IPS-15b (cell line): ENCODE data around the gene IPPK.

Experiments
- H3K27me3 ChIP-seq: one replicate; pipeline ENCODE4 v1.6.1; 2013; ENCODE audit warnings: low read length; ENCODE audit not compliant: control insufficient read depth, insufficient read depth
- H3K36me3 ChIP-seq: one replicate; pipeline ENCODE4 v1.6.1; 2013; ENCODE audit warnings: low read length; ENCODE audit not compliant: control insufficient read depth, insufficient read depth
- H3K4me1 ChIP-seq: one replicate; pipeline ENCODE4 v1.6.1; 2013; ENCODE audit warnings: mild to moderate bottlenecking, low read length; ENCODE audit not compliant: control insufficient read depth, insufficient read depth
- H3K4me3 ChIP-seq: one replicate; pipeline ENCODE4 v1.5.1; 2013; ENCODE audit warnings: low read depth, low read length
- H3K9ac ChIP-seq: one replicate; pipeline ENCODE4 v1.6.1; 2013; ENCODE audit warnings: low read depth, mild to moderate bottlenecking, low read length
- H3K9me3 ChIP-seq: one replicate; pipeline ENCODE4 v1.6.1; 2013; ENCODE audit warnings: mild to moderate bottlenecking, low read length; ENCODE audit not compliant: control insufficient read depth, insufficient read depth

IPPK gene

GRCh38 chr9:92654481-92655301 is 15.2 kb downstream of the IPPK start:
- H3K36me3 ChIP-seq, result peaks cover 10% of the 10 kb centered on the region
- no peaks in the 10 kb centered on the region for H3K4me1 ChIP-seq
- no peak overlapping the region for H3K9ac ChIP-seq
- no peaks in the 10 kb centered on the region for H3K27me3 ChIP-seq
- no peak overlapping the region for H3K4me3 ChIP-seq
- H3K9me3 ChIP-seq, result no peaks in the 10 kb centered on the region

- Histone ChIP-seq H3K27me3 (no peaks in the 10 kb centered on the region), H3K36me3 (peaks cover 22% of the 10 kb centered on the region), H3K4me3 (no peak overlapping the region), H3K9ac (no peak overlapping the region), H3K9me3 (no peaks in the 10 kb centered on the region), H3K4me1 (no peaks in the 10 kb centered on the region)
Observed at GRCh38 chr9:92652461-92652860, 17.5 kb downstream of the IPPK start.

GRCh38 chr9:92650839-92651621 is 18.9 kb downstream of the IPPK start:
- no peak overlapping the region for H3K9ac ChIP-seq
- H3K4me3 ChIP-seq, result no peak overlapping the region
- H3K9me3 ChIP-seq, result no peaks in the 10 kb centered on the region
- H3K4me1 ChIP-seq, result no peaks in the 10 kb centered on the region
- peaks cover 22% of the 10 kb centered on the region for H3K36me3 ChIP-seq
- H3K27me3 ChIP-seq, result no peaks in the 10 kb centered on the region

GRCh38 chr9:92650296-92650695 is 19.6 kb downstream of the IPPK start:
- Histone ChIP-seq H3K9me3 (no peaks in the 10 kb centered on the region), H3K4me1 (no peaks in the 10 kb centered on the region), H3K27me3 (no peaks in the 10 kb centered on the region), H3K36me3 (peaks cover 22% of the 10 kb centered on the region), H3K4me3 (no peak overlapping the region), H3K9ac (no peak overlapping the region)

GRCh38 chr9:92649007-92649406 is 20.9 kb downstream of the IPPK start:
- no peaks in the 10 kb centered on the region for H3K4me1 ChIP-seq
- peaks cover 12% of the 10 kb centered on the region for H3K36me3 ChIP-seq
- no peaks in the 10 kb centered on the region for H3K27me3 ChIP-seq
- no peak overlapping the region for H3K9ac ChIP-seq
- no peaks in the 10 kb centered on the region for H3K9me3 ChIP-seq
- H3K4me3 ChIP-seq, result no peak overlapping the region

- H3K36me3 ChIP-seq, result peaks cover 12% of the 10 kb centered on the region
- H3K4me3 ChIP-seq, result no peak overlapping the region
- no peaks in the 10 kb centered on the region for H3K9me3 ChIP-seq
- H3K4me1 ChIP-seq, result no peaks in the 10 kb centered on the region
- H3K9ac ChIP-seq, result no peak overlapping the region
- no peaks in the 10 kb centered on the region for H3K27me3 ChIP-seq
Observed at GRCh38 chr9:92648474-92648971, 21.4 kb downstream of the IPPK start.

- Histone ChIP-seq H3K36me3 (peaks cover 13% of the 10 kb centered on the region), H3K9ac (no peak overlapping the region), H3K27me3 (no peaks in the 10 kb centered on the region), H3K4me1 (no peaks in the 10 kb centered on the region), H3K9me3 (no peaks in the 10 kb centered on the region), H3K4me3 (no peak overlapping the region)
Observed at GRCh38 chr9:92647671-92648473, 22.1 kb downstream of the IPPK start.

GRCh38 chr9:92645041-92645440 is 24.9 kb downstream of the IPPK start:
- Histone ChIP-seq H3K27me3 (no peaks in the 10 kb centered on the region), H3K36me3 (peaks cover 25% of the 10 kb centered on the region), H3K9ac (no peak overlapping the region), H3K4me3 (no peak overlapping the region), H3K4me1 (no peaks in the 10 kb centered on the region), H3K9me3 (no peaks in the 10 kb centered on the region)

GRCh38 chr9:92644278-92644677 is 25.7 kb downstream of the IPPK start:
- Histone ChIP-seq H3K9me3 (no peaks in the 10 kb centered on the region), H3K4me1 (no peaks in the 10 kb centered on the region), H3K9ac (no peak overlapping the region), H3K27me3 (no peaks in the 10 kb centered on the region), H3K4me3 (no peak overlapping the region), H3K36me3 (peaks cover 24% of the 10 kb centered on the region)

GRCh38 chr9:92642564-92642963 is 27.4 kb downstream of the IPPK start:
- H3K9ac ChIP-seq, result no peak overlapping the region
- no peaks in the 10 kb centered on the region for H3K9me3 ChIP-seq
- no peaks in the 10 kb centered on the region for H3K4me1 ChIP-seq
- H3K36me3 ChIP-seq, result peaks cover 22% of the 10 kb centered on the region
- H3K27me3 ChIP-seq, result no peaks in the 10 kb centered on the region
- H3K4me3 ChIP-seq, result no peak overlapping the region

- H3K4me3 ChIP-seq, result no peak overlapping the region
- no peaks in the 10 kb centered on the region for H3K9me3 ChIP-seq
- H3K4me1 ChIP-seq, result no peaks in the 10 kb centered on the region
- H3K27me3 ChIP-seq, result no peaks in the 10 kb centered on the region
- no peak overlapping the region for H3K9ac ChIP-seq
- H3K36me3 ChIP-seq, result peaks cover 27% of the 10 kb centered on the region
Observed at GRCh38 chr9:92642041-92642451, 27.9 kb downstream of the IPPK start.
